SK-N-SH (cell line): Measurements from ENCODE around the gene SLC6A20. TPM values are rescaled to one million over a fixed set of nuclear protein-coding genes. Genes with fewer than 3 reads are reported as not detected.

Source experiments
- CTCF ChIA-PET: fragments of 300-600, 350-600 bp; formaldehyde crosslinking; extraction: SDS; loops from one replicate; lab custom pipeline; 2021; lab: Yijun Ruan, JAX
- POLR2A ChIA-PET: fragments of 350-600 bp; sonication (Branson Sonifier 250); formaldehyde crosslinking; extraction: SDS; loops from one replicate; lab custom pipeline; 2020; ENCODE audit warnings: antibody characterized with exemption, inconsistent platforms; lab: Yijun Ruan, JAX
- DNase-seq: peaks from one replicate; pipeline ENCODE4 v3.0.0; 2012
- H2AFZ ChIP-seq: fragments of 200-600 bp; sonication (generic); 2 replicates; pipeline ENCODE4 v1.8.1; 2016; ENCODE audit warnings: antibody characterized with exemption, mild to moderate bottlenecking, low read depth
- H3F3A ChIP-seq: fragments of 200-600 bp; sonication (generic); replicated peaks from 2 replicates; pipeline ENCODE3; 2016; ENCODE audit warnings: antibody characterized with exemption, mild to moderate bottlenecking; ENCODE audit not compliant: insufficient read depth
- H3K27ac ChIP-seq, 2 experiments: fragments of 200-500 bp in 1 of 2; fragments of 200-600 bp in 1 of 2; sonication (Bioruptor generic) in 1 of 2; sonication (generic), shearing (Covaris generic) in 1 of 2; 2 replicates each; pipeline versions ENCODE4 v1.5.1 to v1.6.1; 2014 to 2016; ENCODE audit warnings: low read depth in 2 of 2, inconsistent platforms in 1 of 2, low read length in 1 of 2, mild to moderate bottlenecking in 1 of 2, mixed read lengths in 1 of 2
- H3K27me3 ChIP-seq: fragments of 200-600 bp; sonication (generic), shearing (Covaris generic); 2 replicates; pipeline ENCODE4 v1.6.1; 2016; ENCODE audit warnings: mixed run types; ENCODE audit not compliant: insufficient read depth
- H3K36me3 ChIP-seq, 2 experiments: fragments of 200-500 bp in 1 of 2; fragments of 200-600 bp in 1 of 2; sonication (Bioruptor generic) in 1 of 2; sonication (generic) in 1 of 2; replicated peaks in 1 of 2; 2 replicates each; pipeline versions ENCODE3 to v1.5.1; 2014 to 2016; ENCODE audit warnings: low read length in 1 of 2, mild to moderate bottlenecking in 1 of 2; ENCODE audit not compliant: insufficient read depth in 2 of 2, control insufficient read depth in 1 of 2
- H3K4me1 ChIP-seq, 2 experiments: fragments of 200-500 bp in 1 of 2; fragments of 200-600 bp in 1 of 2; sonication (Bioruptor generic) in 1 of 2; sonication (generic), shearing (Covaris generic) in 1 of 2; 2 replicates each; pipeline versions ENCODE4 v1.5.1 to v1.6.1; 2014 to 2016; ENCODE audit warnings: low read depth in 1 of 2, low read length in 1 of 2, mixed run types in 1 of 2; ENCODE audit not compliant: insufficient read depth in 2 of 2, control insufficient read depth in 1 of 2
- H3K4me2 ChIP-seq: fragments of 200-600 bp; sonication (generic), shearing (Covaris generic); 2 replicates; pipeline ENCODE4 v1.6.1; 2017; ENCODE audit warnings: mixed run types
- H3K4me3 ChIP-seq, 2 experiments: fragments of 200-500 bp in 1 of 2; fragments of 200-600 bp in 1 of 2; sonication (Bioruptor generic) in 1 of 2; sonication (generic), shearing (Covaris generic) in 1 of 2; 2 replicates each; pipeline versions ENCODE4 v1.5.1 to v1.8.1; 2014 to 2016; ENCODE audit warnings: low read depth in 2 of 2, inconsistent platforms in 1 of 2, low read length in 1 of 2, mild to moderate bottlenecking in 1 of 2, mixed read lengths in 1 of 2, moderate library complexity in 1 of 2
- H3K79me2 ChIP-seq: fragments of 200-600 bp; sonication (generic); 2 replicates; pipeline ENCODE4 v1.8.1; 2017; ENCODE audit warnings: mild to moderate bottlenecking; ENCODE audit not compliant: insufficient read depth
- H3K9ac ChIP-seq: fragments of 200-600 bp; sonication (generic); 2 replicates; pipeline ENCODE4 v1.6.1; 2017; ENCODE audit warnings: mixed run types
- H3K9me2 ChIP-seq: fragments of 200-600 bp; sonication (generic); 2 replicates; pipeline ENCODE4 v1.6.1; 2017; ENCODE audit warnings: mixed run types
- H3K9me3 ChIP-seq: fragments of 200-600 bp; sonication (generic); 2 replicates; pipeline ENCODE4 v1.6.1; 2017; ENCODE audit warnings: mixed run types, mild to moderate bottlenecking, moderate library complexity
- H4K20me1 ChIP-seq: fragments of 200-600 bp; sonication (generic); 2 replicates; pipeline ENCODE4 v1.6.1; 2017; ENCODE audit warnings: mild to moderate bottlenecking, mixed run types; ENCODE audit not compliant: insufficient read depth
- ELF1 ChIP-seq: IDR thresholded peaks from 2 replicates; pipeline ENCODE4 v1.4.0; 2012
- EP300 ChIP-seq, 2 experiments: IDR thresholded peaks; 2 replicates each; pipeline versions ENCODE4 v1.4.0 to v1.6.1; 2012; ENCODE audit warnings: borderline replicate concordance in 1 of 2, low read depth in 1 of 2, low read length in 1 of 2
- EZH2phosphoT487 ChIP-seq: fragments of 200-600 bp; sonication (generic); IDR thresholded peaks from 2 replicates; pipeline ENCODE4 v1.6.1; 2017; ENCODE audit warnings: low read depth, mixed run types, mild to moderate bottlenecking, antibody characterized with exemption, moderate library complexity, borderline replicate concordance
- GABPA ChIP-seq: IDR thresholded peaks from 2 replicates; pipeline ENCODE4 v1.4.0; 2012; ENCODE audit warnings: low read depth, mild to moderate bottlenecking
- GATA2 ChIP-seq: sonication (generic); formaldehyde crosslinking; IDR thresholded peaks from 2 replicates; pipeline ENCODE4 v1.5.0; 2020; ENCODE audit warnings: mild to moderate bottlenecking, missing genetic modification reagents
- NRF1 ChIP-seq: IDR thresholded peaks from 2 replicates; pipeline ENCODE4 v1.6.1; 2012; ENCODE audit warnings: low read depth, mild to moderate bottlenecking, low read length
- RAD21 ChIP-seq: IDR thresholded peaks from 2 replicates; pipeline ENCODE4 v1.6.1; 2012; ENCODE audit warnings: mild to moderate bottlenecking, low read length
- RFX5 ChIP-seq: IDR thresholded peaks from 2 replicates; pipeline ENCODE4 v1.6.1; 2012; ENCODE audit warnings: mild to moderate bottlenecking, improper control_type of control experiment, low read length
- RXRA ChIP-seq: IDR thresholded peaks from 2 replicates; pipeline ENCODE4 v1.4.0; 2012; ENCODE audit warnings: low read depth, mild to moderate bottlenecking, borderline replicate concordance
- SIN3A ChIP-seq: IDR thresholded peaks from 2 replicates; pipeline ENCODE4 v1.6.1; 2012; ENCODE audit warnings: low read depth, mild to moderate bottlenecking, low read length, moderate library complexity, borderline replicate concordance
- SMC3 ChIP-seq: IDR thresholded peaks from 2 replicates; pipeline ENCODE4 v1.6.1; 2012; ENCODE audit warnings: low read depth, low read length, improper control_type of control experiment
- TEAD4 ChIP-seq: IDR thresholded peaks from 2 replicates; pipeline ENCODE4 v1.4.0; 2012; ENCODE audit warnings: mild to moderate bottlenecking, borderline replicate concordance; ENCODE audit not compliant: insufficient read depth
- ZBTB33 ChIP-seq: IDR thresholded peaks from 2 replicates; pipeline ENCODE4 v1.4.0; 2012; ENCODE audit warnings: low read depth, borderline replicate concordance
- WGBS: methylation state at CpG from one replicate; pipeline ENCODE4 v1.1.6; 2017; ENCODE audit warnings: low lambda C conversion rate; 5-methylcytosine and 5-hydroxymethylcytosine counted together
- polyA plus RNA-seq, 3 experiments: library from polyadenylated mRNA; depleted of rRNA; stranded (reverse); fragments of >200 nt; gene quantifications; 2 replicates each; pipeline ENCODE4 v1.2.3, GENCODE V29; 2012
- TF ChIP-seq, protein P1 (sequence below): IDR thresholded peaks from 2 replicates; pipeline ENCODE4 v1.4.0; 2012; ENCODE audit warnings: low read depth, borderline replicate concordance
- TF ChIP-seq, protein P2 (sequence below): IDR thresholded peaks from 2 replicates; pipeline ENCODE4 v1.6.1; 2012; ENCODE audit warnings: mild to moderate bottlenecking, low read depth, low read length, moderate library complexity

Gene SLC6A20
- polyA plus RNA-seq, 1 of the 3 experiments (the other 2 are of a cell fraction), result not detected

DNA sequence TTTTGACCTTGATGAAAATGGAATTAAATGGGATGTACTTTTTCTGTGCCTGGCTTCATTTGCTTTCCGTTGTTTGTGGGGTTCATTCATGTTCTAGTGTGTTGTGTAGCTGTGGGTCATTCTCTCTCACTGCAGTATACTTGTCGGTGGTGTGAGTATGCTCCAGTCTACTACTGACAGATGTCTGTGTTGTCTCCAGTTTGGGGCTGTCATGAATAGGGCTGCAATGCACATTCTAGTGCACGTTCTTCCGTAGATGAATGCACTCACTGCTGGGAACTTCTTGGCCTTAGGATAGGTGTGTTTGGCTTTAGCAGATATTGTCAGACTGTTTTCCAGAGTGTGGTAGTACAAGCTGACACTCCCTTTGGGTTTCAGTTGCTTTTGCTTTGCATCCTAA, 1.7 kb upstream of the SLC6A20 start:
- TF ChIP-seq GATA2 (CRISPR knock-in tag), result no peak
- Histone ChIP-seq H4K20me1 (no peaks in the 10 kb centered on the region), H3K9ac (no peak overlapping the region), H2AFZ (no peak overlapping the region), H3K27ac (no peak overlapping the region), H3K79me2 (no peaks in the 10 kb centered on the region), H3K4me2 (no peak overlapping the region), H3K4me1 (peaks cover 0 to 5% of the 10 kb centered on the region in 2 experiments; a peak in 1 of 4 replicates), H3F3A (no peaks in the 10 kb centered on the region), H3K4me3 (no peak overlapping the region), H3K9me2 (no peaks in the 10 kb centered on the region), H3K27me3 (peaks cover 36% of the 10 kb centered on the region), H3K9me3 (no peaks in the 10 kb centered on the region), H3K36me3 (no peaks in the 10 kb centered on the region)
- POLR2A ChIA-PET, result no interaction called here
- DNase-seq, result no peak
- CTCF ChIA-PET, result no interaction called here
- WGBS, result 66% methylated on average over 4 of the region's 4 CpGs

DNA sequence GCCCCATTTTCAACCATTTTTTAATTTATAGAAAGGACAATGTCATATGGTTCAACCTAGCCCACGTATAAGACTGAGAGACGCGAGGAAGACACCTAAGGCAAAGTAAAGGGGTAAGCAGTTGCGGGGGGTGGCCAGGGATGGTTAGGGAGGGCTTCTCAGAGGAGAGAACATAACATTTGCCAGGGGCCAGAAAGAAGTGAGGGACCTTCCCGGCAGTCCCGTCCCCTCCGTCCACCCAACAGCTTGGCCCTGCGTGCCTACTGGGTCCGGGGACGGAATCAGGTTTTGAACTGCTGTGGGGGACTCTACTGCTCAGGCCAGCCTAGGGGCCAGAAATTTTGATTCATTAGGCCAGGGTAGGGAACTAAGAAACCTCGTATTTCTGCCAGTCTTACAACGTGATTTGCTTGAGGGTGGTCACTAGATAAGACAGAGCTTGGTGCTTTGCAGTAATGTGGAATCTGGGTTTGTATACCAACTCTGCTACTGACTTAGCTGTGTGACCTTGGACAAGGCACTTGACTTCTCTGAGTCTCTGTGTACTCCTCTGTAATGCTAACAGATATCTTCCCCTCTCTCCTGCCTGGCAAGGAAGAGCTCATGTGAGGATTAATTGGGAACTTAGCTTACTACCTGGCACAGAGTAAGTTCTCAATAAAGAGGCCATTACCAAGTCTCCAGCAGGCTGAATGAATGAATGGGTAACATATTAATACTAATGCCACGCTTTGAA, 734 bp upstream of the SLC6A20 start:
- no peak for DNase-seq
- no peaks in the 10 kb centered on the region for H4K20me1 ChIP-seq
- WGBS, result 66% methylated on average over 13 of the region's 13 CpGs
- H3K36me3 ChIP-seq, result no peaks in the 10 kb centered on the region
- CTCF ChIA-PET, result interaction anchor here (2.0 kb wide), 1 partner anchor 8 kb away, joined by 5 read pairs; no protein-coding TSS in a partner anchor
- TF ChIP-seq GABPA, result no peak
- TF ChIP-seq RFX5, result no peak
- no peak for TF ChIP-seq TEAD4
- TF ChIP-seq EP300 (IDR thresholded peaks at IDR 0.05; ENCODE audit: borderline replicate concordance in 1 of 2, low read depth in 1 of 2, low read length in 1 of 2), result no peak
- TF ChIP-seq SMC3, result no peak
- TF ChIP-seq RXRA, result no peak
- TF ChIP-seq, protein P1, sequence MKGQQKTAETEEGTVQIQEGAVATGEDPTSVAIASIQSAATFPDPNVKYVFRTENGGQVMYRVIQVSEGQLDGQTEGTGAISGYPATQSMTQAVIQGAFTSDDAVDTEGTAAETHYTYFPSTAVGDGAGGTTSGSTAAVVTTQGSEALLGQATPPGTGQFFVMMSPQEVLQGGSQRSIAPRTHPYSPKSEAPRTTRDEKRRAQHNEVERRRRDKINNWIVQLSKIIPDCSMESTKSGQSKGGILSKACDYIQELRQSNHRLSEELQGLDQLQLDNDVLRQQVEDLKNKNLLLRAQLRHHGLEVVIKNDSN, result no peak
- no peak for TF ChIP-seq EZH2phosphoT487
- H3K4me1 ChIP-seq, result peaks cover 0 to 5% of the 10 kb centered on the region in 2 experiments; a peak in 1 of 4 replicates
- H3K9me3 ChIP-seq, result no peaks in the 10 kb centered on the region
- peak overlapping the region; percentile 73 for H3K4me2 ChIP-seq
- H3K27me3 ChIP-seq, result peaks cover 36% of the 10 kb centered on the region
- H3F3A ChIP-seq, result no peaks in the 10 kb centered on the region
- no peak overlapping the region for H3K27ac ChIP-seq
- H2AFZ ChIP-seq, result no peak overlapping the region
- no peak overlapping the region; a peak in 1 of 4 replicates for H3K4me3 ChIP-seq
- H3K9me2 ChIP-seq, result no peaks in the 10 kb centered on the region
- POLR2A ChIA-PET, result interaction anchor here (1.8 kb wide), 1 partner anchor 10 kb away, joined by 5 read pairs; no protein-coding TSS in a partner anchor
- H3K79me2 ChIP-seq, result no peaks in the 10 kb centered on the region
- no peak overlapping the region for H3K9ac ChIP-seq

GRCh38 chr3:45795509-45795881, 841 bp downstream of the SLC6A20 start:
- Histone ChIP-seq H3K9ac (no peak overlapping the region), H3K36me3 (no peaks in the 10 kb centered on the region), H3K4me2 (no peak overlapping the region), H3K9me3 (no peaks in the 10 kb centered on the region), H3K4me1 (peaks cover 0 to 5% of the 10 kb centered on the region in 2 experiments; a peak in 1 of 4 replicates), H3K27ac (no peak overlapping the region), H3K79me2 (no peaks in the 10 kb centered on the region), H2AFZ (no peak overlapping the region), H3K27me3 (peaks cover 36% of the 10 kb centered on the region), H3K9me2 (no peaks in the 10 kb centered on the region), H4K20me1 (no peaks in the 10 kb centered on the region), H3K4me3 (no peak overlapping the region), H3F3A (no peaks in the 10 kb centered on the region)
- ChIA-PET POLR2A (no interaction called here), CTCF (interaction anchor here (0.8 to 2.0 kb wide), 2 partner anchors 10 to 134 kb away, joined by 3 to 5 read pairs; no protein-coding TSS in a partner anchor)
- 61% methylated on average over 14 of the region's 14 CpGs for whole genome bisulfite sequencing
- DNase-seq, result no peak
- TF ChIP-seq, protein P2, sequence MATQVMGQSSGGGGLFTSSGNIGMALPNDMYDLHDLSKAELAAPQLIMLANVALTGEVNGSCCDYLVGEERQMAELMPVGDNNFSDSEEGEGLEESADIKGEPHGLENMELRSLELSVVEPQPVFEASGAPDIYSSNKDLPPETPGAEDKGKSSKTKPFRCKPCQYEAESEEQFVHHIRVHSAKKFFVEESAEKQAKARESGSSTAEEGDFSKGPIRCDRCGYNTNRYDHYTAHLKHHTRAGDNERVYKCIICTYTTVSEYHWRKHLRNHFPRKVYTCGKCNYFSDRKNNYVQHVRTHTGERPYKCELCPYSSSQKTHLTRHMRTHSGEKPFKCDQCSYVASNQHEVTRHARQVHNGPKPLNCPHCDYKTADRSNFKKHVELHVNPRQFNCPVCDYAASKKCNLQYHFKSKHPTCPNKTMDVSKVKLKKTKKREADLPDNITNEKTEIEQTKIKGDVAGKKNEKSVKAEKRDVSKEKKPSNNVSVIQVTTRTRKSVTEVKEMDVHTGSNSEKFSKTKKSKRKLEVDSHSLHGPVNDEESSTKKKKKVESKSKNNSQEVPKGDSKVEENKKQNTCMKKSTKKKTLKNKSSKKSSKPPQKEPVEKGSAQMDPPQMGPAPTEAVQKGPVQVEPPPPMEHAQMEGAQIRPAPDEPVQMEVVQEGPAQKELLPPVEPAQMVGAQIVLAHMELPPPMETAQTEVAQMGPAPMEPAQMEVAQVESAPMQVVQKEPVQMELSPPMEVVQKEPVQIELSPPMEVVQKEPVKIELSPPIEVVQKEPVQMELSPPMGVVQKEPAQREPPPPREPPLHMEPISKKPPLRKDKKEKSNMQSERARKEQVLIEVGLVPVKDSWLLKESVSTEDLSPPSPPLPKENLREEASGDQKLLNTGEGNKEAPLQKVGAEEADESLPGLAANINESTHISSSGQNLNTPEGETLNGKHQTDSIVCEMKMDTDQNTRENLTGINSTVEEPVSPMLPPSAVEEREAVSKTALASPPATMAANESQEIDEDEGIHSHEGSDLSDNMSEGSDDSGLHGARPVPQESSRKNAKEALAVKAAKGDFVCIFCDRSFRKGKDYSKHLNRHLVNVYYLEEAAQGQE, result no peak
- TF ChIP-seq RAD21, result no peak
- no peak for TF ChIP-seq ELF1
- TF ChIP-seq ZBTB33, result no peak
- no peak for TF ChIP-seq GATA2 (CRISPR knock-in tag)
- TF ChIP-seq RFX5, result no peak
- no peak for TF ChIP-seq NRF1
- no peak for TF ChIP-seq SIN3A
